Muscle of leg (tissue), 11 donors: ENCODE measurements around the gene TRPC4AP. TPM values are rescaled to one million over a fixed set of nuclear protein-coding genes. Genes with fewer than 3 reads are reported as not detected.

Source experiments
- DNase-seq: peaks from one replicate; pipeline ENCODE4 v3.0.0; 2013
- H3K27ac ChIP-seq: one replicate; pipeline ENCODE4 v1.5.1; 2013; ENCODE audit warnings: mild to moderate bottlenecking, low read length, control low read depth
- H3K27me3 ChIP-seq: one replicate; pipeline ENCODE4 v1.6.1; 2013; ENCODE audit warnings: low read length; ENCODE audit not compliant: control insufficient read depth, insufficient read depth
- H3K36me3 ChIP-seq: one replicate; pipeline ENCODE4 v1.6.1; 2013; ENCODE audit warnings: low read length; ENCODE audit not compliant: control insufficient read depth, insufficient read depth
- H3K4me1 ChIP-seq: one replicate; pipeline ENCODE4 v1.6.1; 2013; ENCODE audit warnings: low read length; ENCODE audit not compliant: control insufficient read depth, insufficient read depth
- H3K4me3 ChIP-seq: one replicate; pipeline ENCODE4 v1.5.1; 2013; ENCODE audit warnings: low read length, control low read depth
- H3K9me3 ChIP-seq: replicated peaks from 2 replicates; pipeline ENCODE4 v1.6.1; 2013; ENCODE audit warnings: low read depth, low read length; ENCODE audit not compliant: control insufficient read depth
- WGBS: methylation state at CpG from one replicate; pipeline ENCODE4 v1.1.5; 2013; ENCODE audit warnings: missing lambda C conversion rate; ENCODE audit not compliant: insufficient coverage; 5-methylcytosine and 5-hydroxymethylcytosine counted together
- polyA plus RNA-seq, 8 donors: library from polyadenylated mRNA; unstranded; fragments of 120-200 nt; gene quantifications; one replicate each; pipeline versions ENCODE4 v1.2.1 to v1.2.3, GENCODE V29; 2013; ENCODE audit warnings: inconsistent platforms in 1 of 8, low replicate concordance in 1 of 8; ENCODE audit not compliant: insufficient read length in 8 of 8, insufficient read depth in 1 of 8
- total RNA-seq: library from RNA; stranded (reverse); fragments of 120-200 nt; gene quantifications from one replicate; pipeline ENCODE4 v1.2.4, GENCODE V29; 2013

Gene TRPC4AP
- total and polyA plus RNA-seq, 9 donors: 28.6 to 61.0 (median 56.5) TPM

DNA sequence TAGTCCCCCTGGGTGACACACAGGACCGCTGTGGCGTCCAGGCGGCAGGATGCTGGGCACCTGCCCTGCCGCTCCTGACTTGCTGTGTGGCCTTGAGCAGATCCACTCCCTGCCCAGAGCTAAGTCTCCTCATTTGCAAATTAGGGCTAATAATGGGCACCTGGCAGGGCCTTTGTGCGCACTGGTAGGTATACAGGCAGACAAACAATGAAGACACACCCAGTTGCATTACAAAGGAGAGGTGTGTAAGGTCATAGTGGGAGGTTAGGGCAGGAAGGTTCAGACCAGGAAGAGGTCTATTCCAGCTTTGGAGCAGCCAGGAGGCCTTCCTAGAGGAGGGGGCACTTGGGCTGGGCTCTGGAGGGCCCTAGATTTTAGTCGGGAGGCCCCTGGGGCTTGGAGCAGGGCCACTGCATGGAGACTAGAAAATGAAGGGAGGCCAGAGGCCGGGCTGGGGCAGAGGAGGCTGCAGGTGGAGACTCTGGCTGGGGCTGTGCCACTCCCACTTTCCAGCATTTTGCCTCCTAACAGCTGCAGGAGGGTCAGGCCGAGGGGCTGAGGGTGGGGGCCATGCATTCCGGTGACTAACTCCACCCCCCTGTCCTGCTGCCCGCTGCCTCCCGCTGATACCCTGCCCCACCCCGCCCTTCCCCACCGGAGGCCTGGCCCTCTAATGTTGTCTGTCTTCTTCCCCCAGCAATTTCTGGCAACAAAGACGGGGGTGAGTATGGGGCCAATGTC lies 108.4 kb downstream of the TRPC4AP start:
- Histone ChIP-seq H3K27me3 (peaks cover 11% of the 10 kb centered on the region), H3K9me3 (no peaks in the 10 kb centered on the region), H3K4me1 (peaks cover 53% of the 10 kb centered on the region), H3K36me3 (no peaks in the 10 kb centered on the region), H3K4me3 (no peak overlapping the region), H3K27ac (no peak overlapping the region)
- DNase-seq: peak; percentile 25
- 19% methylated on average over 6 of the region's 14 CpGs for WGBS

DNA sequence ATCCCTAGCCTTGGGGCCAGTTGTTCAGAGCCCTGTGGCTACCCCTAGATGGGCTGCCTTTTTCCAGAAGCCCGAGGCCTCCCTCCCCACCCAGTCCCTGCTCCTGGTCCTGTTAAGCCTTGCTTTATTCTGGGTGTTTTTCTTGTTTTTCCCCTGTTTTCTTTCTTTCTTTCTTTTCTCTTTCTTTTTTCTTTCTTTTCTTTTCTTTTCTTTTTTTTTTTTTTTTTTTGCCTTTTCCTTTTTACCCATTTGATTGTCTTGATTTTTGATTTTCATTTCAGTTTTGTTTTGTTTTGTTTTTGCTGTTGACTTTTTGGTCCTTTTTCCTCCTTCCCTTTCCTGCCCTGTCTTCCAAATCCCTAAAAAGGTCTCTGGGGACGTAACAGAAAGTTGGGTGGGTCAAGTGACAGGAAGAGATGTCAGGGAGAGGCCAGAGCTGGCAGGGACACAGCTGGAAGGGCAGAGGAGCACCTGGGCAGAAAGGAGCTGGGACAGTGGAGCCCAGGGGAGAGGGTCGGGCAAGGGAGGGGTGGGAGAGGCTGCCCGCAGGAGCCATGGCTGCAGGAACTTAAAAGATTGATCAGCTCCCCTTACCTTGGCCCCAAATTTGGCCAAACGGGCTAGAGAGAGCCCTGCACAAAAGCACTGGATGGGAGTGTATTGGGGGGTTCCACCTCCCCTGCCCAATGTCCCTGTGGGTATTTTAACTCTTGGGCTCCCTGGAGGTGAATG lies 109.4 kb downstream of the TRPC4AP start:
- Histone ChIP-seq H3K36me3 (no peaks in the 10 kb centered on the region), H3K27me3 (peaks cover 11% of the 10 kb centered on the region), H3K4me1 (peaks cover 53% of the 10 kb centered on the region), H3K9me3 (no peaks in the 10 kb centered on the region), H3K27ac (no peak overlapping the region), H3K4me3 (no peak overlapping the region)
- 17% methylated on average over 2 of the region's 5 CpGs for WGBS
- DNase-seq: peak; percentile 21

DNA sequence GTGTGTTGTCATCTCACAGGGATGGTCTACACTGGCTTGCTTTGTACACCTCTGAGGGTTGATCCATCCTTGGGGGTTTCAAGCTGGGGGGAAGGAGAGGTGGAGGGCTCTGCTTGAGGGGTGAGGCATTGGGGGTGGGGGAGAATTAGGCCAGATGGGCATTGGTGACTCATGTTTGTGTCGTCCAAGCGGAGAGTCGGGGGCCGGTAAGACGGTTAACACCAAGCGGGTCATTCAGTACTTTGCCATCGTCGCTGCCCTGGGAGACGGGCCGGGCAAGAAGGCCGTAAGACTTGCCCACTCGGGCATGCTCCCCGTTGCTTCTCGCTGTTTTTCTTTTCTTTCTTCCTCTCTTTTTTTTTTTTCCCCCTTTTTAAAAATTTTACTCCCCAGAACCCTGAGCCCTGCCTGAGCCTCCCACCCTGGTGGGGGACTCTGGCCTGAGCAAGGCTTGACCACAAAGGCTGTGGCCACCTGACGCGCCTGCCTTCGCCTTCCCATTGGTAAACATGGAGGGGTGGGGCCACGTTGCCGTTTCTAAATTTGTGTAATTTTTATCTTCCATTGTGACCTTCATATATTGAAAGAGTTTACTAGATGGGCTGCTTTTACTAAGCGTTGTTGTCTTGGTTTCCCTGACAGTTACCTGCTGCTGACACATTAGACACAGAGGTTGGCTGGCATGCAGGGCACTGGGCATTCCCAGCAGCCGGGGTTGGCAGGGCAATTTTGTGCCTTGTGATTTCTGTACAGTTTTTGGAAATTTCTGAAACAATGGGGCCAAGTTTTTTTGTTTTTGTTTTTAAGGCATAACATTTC lies 110.1 kb downstream of the TRPC4AP start:
- H3K4me3 ChIP-seq: no peak overlapping the region
- peaks cover 49% of the 10 kb centered on the region for H3K4me1 ChIP-seq
- H3K27me3 ChIP-seq: peaks cover 11% of the 10 kb centered on the region
- no peak overlapping the region for H3K27ac ChIP-seq
- H3K9me3 ChIP-seq: no peaks in the 10 kb centered on the region
- 89% methylated on average over 15 of the region's 21 CpGs for WGBS
- no peaks in the 10 kb centered on the region for H3K36me3 ChIP-seq
- no peak for DNase-seq

DNA sequence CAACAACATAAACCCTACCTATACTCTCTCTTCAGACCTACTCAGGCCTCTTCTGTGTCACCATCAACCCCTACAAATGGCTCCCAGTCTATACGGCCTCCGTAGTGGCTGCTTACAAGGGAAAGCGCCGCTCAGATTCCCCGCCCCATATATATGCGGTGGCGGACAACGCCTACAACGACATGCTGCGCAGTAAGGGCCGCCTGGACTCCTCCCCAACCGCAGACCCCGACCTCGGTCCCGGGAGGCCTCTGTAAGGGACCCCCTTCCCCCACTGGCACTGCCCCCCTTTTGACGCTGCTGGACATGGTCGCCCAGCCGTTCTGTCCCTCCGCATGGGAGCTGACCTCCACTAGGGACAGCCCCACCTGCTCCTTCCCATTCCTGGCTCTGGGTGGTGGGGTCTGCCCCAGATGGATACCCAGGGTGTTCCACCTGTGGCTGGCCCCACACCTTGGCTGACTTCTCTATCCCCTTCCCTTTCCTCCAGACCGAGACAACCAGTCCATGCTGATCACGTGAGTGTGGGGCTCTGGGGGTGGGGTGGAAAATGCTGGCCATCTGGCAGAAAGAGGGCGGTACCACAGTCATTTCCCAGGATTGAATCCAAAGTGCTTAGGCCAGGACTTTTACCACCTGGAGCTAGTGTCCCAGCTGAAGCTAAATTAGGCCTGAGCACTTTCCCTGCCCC lies 111.9 kb downstream of the TRPC4AP start:
- peaks cover 8% of the 10 kb centered on the region for H3K27me3 ChIP-seq
- no peaks in the 10 kb centered on the region for H3K36me3 ChIP-seq
- no peaks in the 10 kb centered on the region for H3K9me3 ChIP-seq
- peaks cover 48% of the 10 kb centered on the region for H3K4me1 ChIP-seq
- no peak overlapping the region for H3K4me3 ChIP-seq
- WGBS: 87% methylated on average over 16 of the region's 22 CpGs
- H3K27ac ChIP-seq: no peak overlapping the region
- peak; percentile 68 for DNase-seq

DNA sequence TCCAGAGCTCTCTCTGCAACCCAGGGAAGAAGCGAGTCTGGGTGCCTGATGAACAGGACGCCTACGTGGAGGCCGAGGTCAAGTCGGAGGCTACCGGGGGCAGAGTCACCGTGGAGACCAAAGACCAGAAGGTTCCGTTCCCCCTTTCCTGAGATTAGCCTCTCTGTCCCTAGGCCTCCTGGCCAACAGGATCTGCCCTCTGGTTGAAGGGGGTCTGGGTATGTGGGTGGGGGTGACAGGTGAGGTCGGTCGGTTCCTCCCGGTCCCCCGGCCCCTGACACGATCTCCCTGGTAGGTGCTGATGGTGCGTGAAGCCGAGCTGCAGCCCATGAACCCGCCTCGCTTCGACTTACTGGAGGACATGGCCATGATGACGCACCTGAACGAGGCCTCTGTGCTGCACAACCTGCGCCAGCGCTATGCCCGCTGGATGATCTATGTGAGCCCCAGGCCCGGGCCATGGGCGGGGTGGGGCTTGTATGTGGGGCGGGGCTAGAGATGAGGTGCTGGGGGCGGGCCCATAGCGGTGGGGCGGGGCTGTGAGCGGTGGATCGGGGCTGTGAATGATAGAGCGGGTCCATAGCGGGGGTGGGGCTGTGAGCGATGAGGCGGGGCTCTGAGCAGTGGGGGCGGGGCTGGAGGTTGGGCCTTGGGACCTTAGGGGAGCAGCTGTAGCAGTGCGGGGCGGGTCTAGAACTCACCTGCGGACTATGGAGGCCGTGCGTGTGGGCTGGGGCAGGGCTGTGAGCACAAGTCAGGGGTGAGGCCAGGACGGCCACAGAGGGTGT lies 113.0 kb downstream of the TRPC4AP start:
- Histone ChIP-seq H3K27me3 (peaks cover 5% of the 10 kb centered on the region), H3K4me3 (peak overlapping the region; percentile 3), H3K27ac (no peak overlapping the region), H3K4me1 (peaks cover 41% of the 10 kb centered on the region), H3K9me3 (no peaks in the 10 kb centered on the region), H3K36me3 (no peaks in the 10 kb centered on the region)
- DNase-seq: no peak
- WGBS: 66% methylated on average over 35 of the region's 42 CpGs

DNA sequence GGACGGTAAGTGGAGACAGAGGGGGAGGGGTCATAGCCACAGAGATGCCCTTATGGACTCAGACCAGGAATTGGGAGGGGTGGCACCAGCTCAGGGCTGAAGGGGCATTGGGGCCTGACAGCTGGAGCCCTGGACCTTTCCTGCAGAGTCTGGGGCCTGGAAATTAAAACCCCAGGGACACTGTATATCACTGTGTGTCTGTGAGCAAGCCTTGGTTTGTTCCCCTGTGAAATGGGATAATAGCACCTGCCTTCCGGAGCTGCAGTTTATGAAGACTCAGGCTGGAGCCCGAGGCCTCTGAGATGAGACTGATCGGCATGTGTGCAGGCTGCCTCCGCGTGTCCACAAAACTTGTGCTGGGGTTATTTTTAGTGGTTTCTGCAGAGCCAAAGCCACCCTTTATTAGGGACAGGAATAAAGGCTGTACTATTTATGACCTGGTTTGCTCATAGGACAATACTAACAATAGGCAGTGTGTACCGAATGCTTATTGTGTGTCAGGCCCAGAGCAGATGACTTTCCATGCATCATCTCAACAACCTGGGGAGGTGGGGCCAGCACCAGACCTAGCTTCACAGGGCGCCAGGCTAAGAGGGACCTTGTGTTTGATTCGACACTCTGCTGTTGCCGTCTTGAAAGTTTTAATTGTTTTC lies 114.4 kb downstream of the TRPC4AP start:
- Histone ChIP-seq H3K36me3 (no peaks in the 10 kb centered on the region), H3K4me3 (peak overlapping the region; percentile 11), H3K27me3 (no peaks in the 10 kb centered on the region), H3K4me1 (peaks cover 27% of the 10 kb centered on the region), H3K9me3 (no peaks in the 10 kb centered on the region), H3K27ac (peak overlapping the region; percentile 43)
- 85% methylated on average over 7 of the region's 10 CpGs for WGBS
- peak; percentile 16 for DNase-seq

DNA sequence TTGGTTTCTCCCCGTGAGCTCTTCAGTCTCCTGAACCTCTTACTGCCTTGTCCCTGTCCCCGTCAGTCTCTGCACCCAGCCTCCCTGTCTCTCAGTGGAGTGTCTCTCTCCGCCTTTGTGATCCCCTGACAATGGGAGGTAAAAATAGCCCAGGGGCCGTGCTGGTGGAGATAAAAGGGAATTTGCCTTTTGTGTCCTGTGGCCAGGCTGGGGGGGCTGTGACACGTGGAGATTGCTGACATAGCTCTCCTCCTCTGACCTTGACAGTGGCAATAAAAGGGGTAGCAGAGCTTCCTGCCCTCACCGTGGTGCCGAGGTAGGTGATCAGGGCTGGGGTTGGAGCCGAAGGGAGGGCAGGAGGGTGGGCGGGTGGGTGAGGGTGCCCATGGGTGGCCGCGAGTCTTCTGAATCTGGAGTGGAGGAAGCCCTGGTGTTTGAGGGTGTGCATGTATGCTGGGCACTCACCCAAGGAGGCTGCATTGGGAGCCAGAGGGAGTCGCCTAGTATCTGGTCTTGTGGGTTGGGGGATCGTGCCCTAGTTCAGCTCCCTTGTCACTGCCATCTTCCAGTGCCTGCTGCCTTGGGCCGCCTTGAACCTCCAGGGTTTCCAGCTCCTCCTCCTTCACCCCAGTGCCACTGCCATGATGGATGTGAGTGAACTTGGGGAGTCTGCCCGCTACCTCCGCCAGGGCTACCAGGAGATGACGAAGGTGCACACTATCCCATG lies 115.1 kb downstream of the TRPC4AP start:
- Histone ChIP-seq H3K27ac (peak overlapping the region; percentile 20), H3K27me3 (no peaks in the 10 kb centered on the region), H3K4me1 (peaks cover 21% of the 10 kb centered on the region), H3K4me3 (no peak overlapping the region), H3K9me3 (no peaks in the 10 kb centered on the region), H3K36me3 (no peaks in the 10 kb centered on the region)
- WGBS: 43% methylated on average over 7 of the region's 17 CpGs
- peak; percentile 17 for DNase-seq

DNA sequence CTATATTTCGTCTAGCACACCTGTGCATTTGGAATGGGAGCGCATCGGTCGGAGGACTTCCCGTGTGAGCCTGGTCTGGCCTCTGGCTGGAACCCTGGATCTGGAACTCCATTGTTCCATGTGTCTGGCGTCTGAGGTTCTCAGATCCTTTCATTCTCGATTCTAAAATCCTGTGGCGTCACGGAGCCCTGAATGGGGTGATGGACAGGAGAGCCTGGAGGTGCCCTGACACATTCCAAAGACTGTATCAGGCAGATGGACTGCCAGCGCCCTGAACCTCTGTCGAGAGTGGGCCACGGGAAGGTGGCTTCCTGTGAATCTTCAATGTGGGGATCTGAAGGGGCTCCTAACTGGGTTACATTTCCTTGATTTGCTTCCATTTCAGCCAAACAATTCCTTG lies 116.3 kb downstream of the TRPC4AP start:
- Histone ChIP-seq H3K9me3 (no peaks in the 10 kb centered on the region), H3K27me3 (no peaks in the 10 kb centered on the region), H3K36me3 (no peaks in the 10 kb centered on the region), H3K27ac (no peak overlapping the region), H3K4me3 (no peak overlapping the region), H3K4me1 (peaks cover 31% of the 10 kb centered on the region)
- DNase-seq: no peak
- WGBS: 68% methylated on average over 8 of the region's 12 CpGs
